GM18505 (cell line): ENCODE results near the gene JMJD4.

Experiments
- ATAC-seq: cut with Tn5 transposase; IDR thresholded peaks from one replicate; pipeline ENCODE4 v1.9.1; 2021; ENCODE audit not compliant: unreplicated experiment
- POLR2A ChIP-seq: IDR thresholded peaks from 4 replicates; pipeline ENCODE4 v1.6.1; 2011; ENCODE audit warnings: borderline replicate concordance; ENCODE audit not compliant: insufficient read depth, insufficient read length; ENCODE audit errors: extremely low read depth

The JMJD4 gene, protein sequence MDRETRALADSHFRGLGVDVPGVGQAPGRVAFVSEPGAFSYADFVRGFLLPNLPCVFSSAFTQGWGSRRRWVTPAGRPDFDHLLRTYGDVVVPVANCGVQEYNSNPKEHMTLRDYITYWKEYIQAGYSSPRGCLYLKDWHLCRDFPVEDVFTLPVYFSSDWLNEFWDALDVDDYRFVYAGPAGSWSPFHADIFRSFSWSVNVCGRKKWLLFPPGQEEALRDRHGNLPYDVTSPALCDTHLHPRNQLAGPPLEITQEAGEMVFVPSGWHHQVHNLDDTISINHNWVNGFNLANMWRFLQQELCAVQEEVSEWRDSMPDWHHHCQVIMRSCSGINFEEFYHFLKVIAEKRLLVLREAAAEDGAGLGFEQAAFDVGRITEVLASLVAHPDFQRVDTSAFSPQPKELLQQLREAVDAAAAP

DNA sequence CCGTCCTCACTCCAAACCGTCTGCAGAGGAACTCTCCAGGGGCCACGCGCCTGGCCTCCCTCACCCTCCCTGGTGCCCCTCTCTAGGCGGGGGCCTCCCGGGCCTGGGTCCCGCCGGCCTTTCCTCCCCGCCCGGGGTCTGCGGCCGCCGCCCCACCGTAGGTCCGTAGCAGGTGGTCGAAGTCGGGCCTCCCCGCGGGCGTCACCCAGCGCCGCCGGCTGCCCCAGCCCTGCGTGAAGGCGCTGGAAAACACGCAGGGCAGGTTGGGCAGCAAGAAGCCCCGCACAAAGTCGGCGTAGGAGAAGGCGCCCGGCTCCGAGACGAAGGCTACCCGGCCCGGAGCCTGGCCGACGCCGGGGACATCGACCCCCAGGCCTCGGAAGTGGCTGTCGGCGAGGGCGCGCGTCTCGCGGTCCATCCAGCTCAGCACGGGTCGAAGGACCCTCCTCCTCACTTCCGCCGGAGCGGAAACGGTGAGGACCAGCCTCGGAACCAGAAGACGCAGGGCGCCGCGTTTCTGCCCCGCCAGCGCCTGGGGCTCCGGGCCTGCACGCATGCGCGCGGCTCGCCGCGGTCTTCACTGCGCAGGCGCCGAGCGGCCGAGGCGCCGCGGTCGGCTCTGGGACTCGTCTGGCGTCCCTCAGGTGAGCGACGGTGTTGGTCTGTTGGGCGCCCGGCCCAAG, at the start of gene JMJD4, which contains the start of gene SNAP47:
TSS of gene JMJD4 (minus strand) at position 447 of the 683 bp plus-strand sequence. CDS start at position 418, 29 bp downstream.
TSS of gene SNAP47 (plus strand) at position 580 of the 683 bp plus-strand sequence. CDS start 12,302 bp downstream, outside the sequence.
- peak; percentile 92 for ATAC-seq
- peak; percentile 88 for TF ChIP-seq POLR2A

DNA sequence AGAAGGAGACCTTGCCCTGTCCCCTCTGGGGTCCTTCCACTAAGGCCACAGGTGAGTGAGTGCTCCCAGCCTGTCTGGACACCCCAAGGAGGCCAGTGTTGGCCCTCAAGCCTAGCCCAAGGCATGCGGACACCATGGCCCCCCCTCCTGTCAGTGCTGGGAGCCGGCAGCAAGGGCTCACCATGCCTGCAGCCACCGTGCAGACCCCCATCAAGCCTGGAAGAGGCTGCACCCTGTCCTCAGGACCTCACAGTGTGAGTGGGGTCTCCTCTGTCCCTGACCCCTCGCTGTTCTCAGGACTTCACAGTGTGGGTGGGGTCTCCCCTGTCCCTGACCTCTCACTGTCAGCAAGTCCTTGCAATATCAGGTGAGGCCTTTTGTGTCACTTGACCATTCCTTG, 47.1 kb upstream of the JMJD4 start:
- ATAC-seq = no peak
- TF ChIP-seq POLR2A = no peak

DNA sequence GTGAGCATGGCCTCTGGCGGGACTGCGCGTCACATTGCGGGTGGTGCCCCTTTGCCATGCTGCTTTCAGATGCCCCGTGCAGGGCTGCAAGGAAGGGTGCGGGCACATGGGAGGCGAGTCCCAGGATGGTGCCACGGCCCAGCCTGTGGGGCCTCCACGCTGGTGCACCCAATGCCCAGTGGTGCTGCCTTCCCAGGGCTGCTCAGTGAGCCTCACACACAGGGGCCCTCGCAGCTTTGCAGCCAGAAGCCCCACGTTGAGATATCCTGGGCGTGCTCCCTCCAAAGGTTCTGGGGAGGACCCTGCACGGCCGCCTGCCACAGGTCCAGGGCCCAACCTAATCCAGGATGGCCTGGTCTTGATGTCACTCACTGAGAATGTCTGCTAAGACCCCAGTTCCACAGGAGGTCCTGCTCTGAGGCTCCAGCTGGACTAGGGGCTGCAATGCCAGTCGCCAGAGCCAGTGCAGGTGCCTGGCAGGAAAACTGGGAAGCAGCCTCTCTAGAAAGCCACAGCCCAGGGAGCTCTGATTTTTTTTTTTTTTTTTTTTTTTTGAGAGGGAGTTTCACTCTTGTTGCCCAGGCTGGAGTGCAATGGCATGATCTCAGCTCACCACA, 46.3 kb upstream of the JMJD4 start:
- no peak for TF ChIP-seq POLR2A
- ATAC-seq = no peak

DNA sequence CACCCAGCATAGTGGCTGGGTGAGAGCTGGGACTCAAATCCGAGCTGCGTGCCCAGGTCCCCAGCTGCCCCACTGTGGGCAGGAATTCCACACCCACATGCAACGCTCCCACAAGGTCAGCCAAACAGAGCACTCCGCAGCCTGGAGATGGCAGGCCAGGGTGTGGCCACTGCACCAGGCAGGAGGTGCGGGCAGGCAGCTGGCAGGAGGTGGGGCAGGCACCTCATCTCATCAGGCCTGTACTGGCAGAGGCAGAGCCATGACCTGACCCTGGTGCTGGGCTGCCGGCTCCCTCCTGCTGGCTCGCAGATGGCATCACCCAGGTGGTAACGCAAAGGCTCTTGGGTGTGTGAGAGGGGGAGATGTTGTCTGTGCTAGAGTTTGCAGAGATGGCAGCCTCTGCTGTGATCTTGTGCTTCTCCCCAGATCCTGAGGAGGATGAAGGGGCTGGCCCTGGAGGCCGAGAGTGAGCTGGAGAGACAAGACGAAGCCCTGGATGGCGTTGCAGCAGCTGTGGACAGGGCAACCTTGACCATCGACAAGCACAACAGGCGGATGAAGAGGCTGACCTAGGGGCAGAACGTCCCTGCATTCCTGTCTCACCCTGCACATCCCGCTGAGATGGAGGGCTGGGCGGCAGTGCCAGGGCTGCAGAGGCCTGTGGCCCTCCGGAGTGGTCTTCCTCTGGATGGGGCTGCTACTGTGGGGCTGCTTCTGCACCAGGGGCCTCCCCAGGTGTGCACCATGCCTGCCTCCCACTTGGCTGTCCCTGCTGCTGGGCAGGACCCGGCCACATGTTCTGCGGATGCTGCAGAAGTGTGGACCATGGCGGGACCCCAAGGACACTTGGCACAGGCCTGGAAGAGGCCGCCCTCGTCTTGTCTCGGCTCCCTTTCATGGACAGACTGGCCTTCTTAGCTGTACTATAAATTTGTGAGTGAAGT, 45.3 kb upstream of the JMJD4 start:
- ATAC-seq = no peak
- no peak for TF ChIP-seq POLR2A

DNA sequence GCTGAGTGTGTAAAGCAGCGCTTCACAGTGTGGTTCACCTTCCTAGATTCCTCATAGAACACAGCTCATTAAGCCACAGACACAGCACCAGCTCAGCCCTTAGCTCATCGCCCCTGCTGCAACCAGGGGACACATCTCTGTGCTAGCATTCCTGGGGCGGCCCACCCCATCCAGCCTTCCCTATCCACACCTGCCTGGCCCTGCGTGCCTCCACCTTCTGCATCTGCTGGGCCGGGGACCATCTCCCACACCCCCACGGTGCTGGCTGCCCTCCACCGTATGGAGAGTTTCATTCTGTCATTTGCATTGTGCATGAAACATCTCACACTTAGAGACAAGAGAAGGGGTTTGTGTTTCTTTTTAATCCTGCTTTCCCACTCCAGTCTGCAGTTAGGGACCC, 44.6 kb upstream of the JMJD4 start:
- no peak for ATAC-seq
- no peak for TF ChIP-seq POLR2A

DNA sequence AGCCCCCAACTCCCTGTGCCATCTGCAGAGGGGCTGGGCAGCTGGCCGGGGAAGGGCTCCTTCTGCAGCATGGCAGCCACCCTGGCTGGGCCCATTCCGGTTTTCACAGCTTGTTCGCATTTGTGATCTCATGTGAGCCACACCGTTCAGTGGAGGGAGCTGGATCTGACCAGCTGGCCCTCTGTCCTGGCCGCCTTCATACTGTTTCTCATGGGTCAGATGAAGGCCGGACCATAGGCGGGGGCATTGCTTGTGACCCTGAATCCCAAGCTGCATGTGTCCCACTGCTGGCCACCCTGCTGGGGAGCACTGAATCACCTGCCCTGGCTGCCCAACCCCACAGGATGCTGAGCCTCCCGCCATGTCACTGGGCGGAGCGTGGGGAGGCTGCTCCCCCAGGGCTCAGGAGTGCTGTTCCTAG, 43.9 kb upstream of the JMJD4 start:
- TF ChIP-seq POLR2A = no peak
- no peak for ATAC-seq

DNA sequence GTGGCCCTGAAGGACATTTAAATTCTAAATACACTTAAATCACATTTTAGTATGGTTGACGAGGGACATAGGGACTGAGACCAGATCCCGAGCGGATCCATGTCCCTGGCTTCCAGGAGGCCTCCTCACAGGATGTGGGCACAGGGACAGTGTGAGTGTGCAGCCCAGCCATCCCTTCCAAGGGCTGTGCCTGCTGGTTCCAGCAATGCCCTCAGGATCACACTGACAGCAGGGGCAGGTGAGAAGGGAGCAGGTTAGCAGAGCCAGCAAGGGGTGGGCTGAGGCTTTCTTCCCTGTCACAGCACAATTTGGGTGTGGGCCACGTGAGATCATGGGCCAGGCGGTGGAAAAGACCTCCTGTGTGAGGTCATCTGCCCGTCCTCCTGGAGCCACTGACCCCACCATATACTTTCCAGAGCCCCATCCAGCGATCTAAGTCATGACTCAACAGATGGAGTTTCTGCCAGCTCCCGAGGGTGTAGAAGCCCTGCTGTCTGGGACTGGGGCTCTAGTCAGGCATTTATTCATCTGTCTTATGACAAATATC, 43.4 kb upstream of the JMJD4 start:
- no peak for ATAC-seq
- TF ChIP-seq POLR2A = no peak

DNA sequence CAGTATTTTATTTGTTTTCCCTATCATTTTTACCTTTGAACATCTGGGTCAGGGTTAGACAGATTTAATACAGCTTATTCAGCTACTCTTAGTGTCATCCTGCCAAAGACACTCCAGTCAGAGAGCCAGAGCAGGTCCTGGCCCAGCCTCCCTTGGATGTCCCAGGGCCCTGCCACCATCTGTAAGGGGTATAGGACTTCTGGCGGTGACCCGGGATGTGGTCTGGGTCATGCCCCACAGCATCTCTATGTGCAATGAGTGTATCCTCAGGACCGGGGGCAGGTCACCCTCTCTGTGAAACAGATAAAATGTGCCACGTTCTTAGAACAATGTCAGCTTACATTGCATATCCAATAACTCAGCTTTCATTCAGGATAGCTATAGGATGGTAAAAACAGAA, 42.5 kb upstream of the JMJD4 start:
- ATAC-seq = no peak
- TF ChIP-seq POLR2A = no peak

DNA sequence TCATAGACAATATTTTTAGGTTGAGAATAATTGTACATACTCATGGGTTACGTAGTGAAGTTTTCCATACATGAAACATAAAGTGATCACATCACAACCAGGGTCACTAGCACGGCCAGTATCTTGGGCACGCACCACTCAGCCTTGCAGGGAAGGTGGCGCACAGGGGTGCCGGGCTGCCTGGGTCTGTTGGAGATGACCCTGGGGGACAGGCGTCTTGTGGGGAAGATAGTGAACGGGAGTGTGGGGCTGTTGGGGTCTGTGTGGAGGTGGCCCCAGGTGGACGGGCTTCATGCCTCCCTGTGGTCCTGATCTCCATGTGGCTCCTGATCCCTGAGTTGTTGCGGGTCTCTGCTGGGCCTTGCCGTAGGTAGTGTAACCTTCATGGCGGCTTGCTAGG, 42.1 kb upstream of the JMJD4 start:
- no peak for ATAC-seq

DNA sequence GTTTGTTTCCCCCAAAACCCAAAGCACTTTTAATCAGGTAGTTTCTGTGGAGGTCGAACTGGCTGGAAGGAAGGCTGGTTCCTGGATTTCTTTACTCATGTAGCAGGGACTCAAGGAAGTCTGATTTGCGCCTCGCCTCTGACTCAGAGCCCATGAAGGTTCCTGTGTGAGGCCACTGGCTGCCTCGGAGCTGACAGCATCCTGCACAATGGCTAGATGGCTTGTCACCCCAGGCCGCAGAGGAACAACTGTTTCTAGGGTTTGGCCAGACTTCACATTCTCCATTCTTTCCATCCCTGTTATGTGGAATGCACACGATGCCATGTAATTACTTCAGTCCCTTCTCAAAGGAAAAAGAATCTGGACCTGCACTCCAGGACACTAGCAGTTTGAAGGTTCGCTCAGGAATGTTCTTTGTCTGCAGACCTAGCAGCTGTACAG, 41.2 kb upstream of the JMJD4 start:
- no peak for ATAC-seq
- TF ChIP-seq POLR2A = no peak

More for the DNA sequence above, 42.1 kb upstream of the JMJD4 start:
- no peak for TF ChIP-seq POLR2A

DNA sequence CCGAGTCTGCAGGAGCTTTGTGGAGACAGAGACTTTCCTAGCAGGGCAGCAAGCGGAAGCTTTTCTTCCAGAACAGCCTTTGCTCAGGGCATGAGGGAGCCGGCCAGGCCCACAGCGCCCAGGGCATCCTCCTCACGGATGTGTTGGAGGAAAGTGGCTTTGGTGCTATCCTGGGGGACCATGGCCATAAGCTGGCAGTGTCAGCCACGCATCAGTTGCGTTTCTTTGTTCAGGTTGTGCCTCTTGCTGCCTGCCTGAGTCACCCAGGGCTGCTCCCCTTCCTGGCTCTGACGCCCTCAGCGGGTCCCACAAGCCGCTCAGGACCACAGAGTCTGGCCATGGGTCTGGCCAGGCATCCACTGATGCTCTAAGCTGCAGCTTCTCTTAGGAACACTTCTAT, 40.7 kb upstream of the JMJD4 start:
- TF ChIP-seq POLR2A = no peak
- ATAC-seq = no peak
